ENCODE results near the gene LRP6. TPM values are rescaled to one million over a fixed set of nuclear protein-coding genes. Genes with fewer than 3 reads are reported as not detected.

Gene LRP6
- total RNA-seq, 1 experiment from 2014 or later = 22.0 TPM

GRCh38 chr12:12068751-12069150, 198.1 kb downstream of the LRP6 start:
- BruUV-seq (replicated peaks) = no TSS peak
- no peak overlapping the region for H3K27ac ChIP-seq (ENCODE audit: low read length)
- TF ChIP-seq SIN3A (IDR thresholded peaks at IDR 0.05; ENCODE audit: borderline replicate concordance, insufficient read depth, low read depth, low read length) = no peak
- TF ChIP-seq CTCF (IDR thresholded peaks at IDR 0.05) = no peak
- no peak for TF ChIP-seq REST (IDR thresholded peaks at IDR 0.05; ENCODE audit: insufficient read depth in 1 of 2, low read depth in 2 of 2, low read length in 1 of 2)
- no peak for TF ChIP-seq TCF7L2 (IDR thresholded peaks at IDR 0.05; ENCODE audit: low read depth, low read length)
- TF ChIP-seq POLR2AphosphoS5 (IDR thresholded peaks at IDR 0.05; ENCODE audit: low read depth, low read length) = no peak
- CTCF ChIA-PET = no interaction called here
- no peaks in the 10 kb centered on the region; the same call in 1 of the 2 replicates for H3K27me3 ChIP-seq (ENCODE audit: control insufficient read depth, insufficient read depth, low read length)
- in situ Hi-C loops (cut with HindIII; ENCODE audit: low pct_unique_long_range_greater_than_20kb, low sequenced_read_pairs) = no loop called here
- H3K9me3 ChIP-seq (ENCODE audit: control insufficient read depth, insufficient read depth, low read depth, low read length) = no peaks in the 10 kb centered on the region
- intact Hi-C loops (cut with micrococcal nuclease; ENCODE audit: unreplicated experiment) = no loop called here
- H3K4me1 ChIP-seq (ENCODE audit: control insufficient read depth, insufficient read depth, low read length) = no peaks in the 10 kb centered on the region; the same call in 1 of the 2 replicates
- no peak overlapping the region for H3K4me3 ChIP-seq (ENCODE audit: low read depth in 2 of 2, low read length in 2 of 2)
- DNase-seq (ENCODE audit: low read depth, low spot score) (no peak), ATAC-seq (no peak)
- POLR2A ChIA-PET = no interaction called here
- no peaks in the 10 kb centered on the region for H3K36me3 ChIP-seq (ENCODE audit: control insufficient read depth, insufficient read depth, low read length)

Small RNA genes lying within 50 kb of the gene (microRNA-seq; reads per million reads assigned to microRNA genes)
- gene MIR1244-4 (ENCODE audit: unreplicated experiment) = not detected

Other genes starting within 250 kb of the LRP6 start
- not detected for gene BCL2L14, start 196.1 kb downstream of the LRP6 start, total RNA-seq (2021; ENCODE audit: unreplicated experiment)
- gene MANSC1, start 83.2 kb upstream of the LRP6 start, total RNA-seq (2021; ENCODE audit: unreplicated experiment) = 10.0 TPM
- gene BORCS5, start 90.0 kb upstream of the LRP6 start, total RNA-seq (2021; ENCODE audit: unreplicated experiment) = 7.8 TPM

Measured in Panc1 (cell line).